ENCODE measurements around the gene SLC4A5. TPM values are rescaled to one million over a fixed set of nuclear protein-coding genes. Genes with fewer than 3 reads are reported as not detected.

The SLC4A5 gene
- total RNA-seq, 4 donors from 2014 or later, result 18.3 to 94.5 (median 59.8) TPM

DNA sequence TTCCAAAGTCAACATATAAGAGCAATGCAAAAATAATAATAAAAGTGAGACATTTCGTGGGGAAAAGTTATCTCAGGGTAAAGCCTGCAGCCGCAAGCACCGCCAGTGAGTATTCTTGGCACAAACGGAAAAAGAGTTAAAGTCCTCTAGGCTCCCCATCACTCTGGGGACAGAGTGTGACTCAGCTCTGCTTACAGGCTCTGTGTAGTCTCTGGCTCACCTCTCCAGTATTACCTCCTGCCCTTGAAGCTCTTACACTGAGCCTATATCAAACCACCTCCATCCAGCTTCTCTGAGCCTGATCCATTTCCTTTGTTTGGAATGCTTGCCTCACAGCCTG is 89.3 kb downstream of the SLC4A5 start:
- H3K27ac ChIP-seq, result no peak overlapping the region
- DNase-seq, result no peak
- H3K36me3 ChIP-seq, result no peaks in the 10 kb centered on the region
- no peak overlapping the region for H3K4me3 ChIP-seq (replicated peaks in 1 of 3)
- no peaks in the 10 kb centered on the region for H3K4me1 ChIP-seq
- intact Hi-C loops (cut with DNase I), result no loop called here
- 75 to 76% methylated on average over 4 of the region's 4 CpGs for WGBS, 2 donors
- H3K9me3 ChIP-seq, result no peaks in the 10 kb centered on the region
- TF ChIP-seq POLR2A (IDR thresholded peaks at IDR 0.05) (no peak), CTCF (IDR thresholded peaks at IDR 0.05) (no peak)
- H3K27me3 ChIP-seq, result no peaks in the 10 kb centered on the region

- Histone ChIP-seq H3K4me3 (replicated peaks in 1 of 3) (no peak overlapping the region), H3K4me1 (no peaks in the 10 kb centered on the region), H3K27ac (no peak overlapping the region), H3K36me3 (no peaks in the 10 kb centered on the region), H3K27me3 (no peaks in the 10 kb centered on the region), H3K9me3 (no peaks in the 10 kb centered on the region)
- WGBS, 2 donors, result 69 to 71% methylated on average over 7 of the region's 7 CpGs
- no peak for TF ChIP-seq CTCF (IDR thresholded peaks at IDR 0.05)
- TF ChIP-seq POLR2A (IDR thresholded peaks at IDR 0.05), result no peak
- intact Hi-C loops (cut with DNase I), result no loop called here
- DNase-seq, result no peak
Observed at GRCh38 chr2:74253306-74253970, 89.8 kb downstream of the SLC4A5 start.

DNA sequence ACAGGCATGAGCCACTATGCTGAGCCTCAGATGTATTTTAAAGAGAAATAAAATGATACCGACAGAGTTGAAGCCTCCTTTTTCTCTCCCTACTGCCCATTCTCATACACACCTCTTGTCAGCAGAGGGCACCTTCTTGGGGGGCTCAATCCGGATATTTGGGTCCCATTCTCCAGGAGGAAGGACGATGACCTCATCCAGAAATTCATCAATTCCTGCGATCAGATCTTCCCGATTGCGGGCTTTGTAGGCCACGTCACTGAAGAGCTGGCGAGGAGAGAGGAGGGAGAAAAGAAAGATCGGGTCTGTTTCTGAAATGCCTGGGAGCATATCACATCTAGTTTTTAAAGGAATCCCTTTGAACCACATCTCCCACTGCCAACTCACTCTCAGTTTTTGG is 90.4 kb downstream of the SLC4A5 start:
- Histone ChIP-seq H3K9me3 (no peaks in the 10 kb centered on the region), H3K4me1 (no peaks in the 10 kb centered on the region), H3K27ac (no peak overlapping the region), H3K4me3 (replicated peaks in 1 of 3) (no peak overlapping the region), H3K36me3 (no peaks in the 10 kb centered on the region), H3K27me3 (no peaks in the 10 kb centered on the region)
- intact Hi-C loops (cut with DNase I), result no loop called here
- no peak for TF ChIP-seq POLR2A (IDR thresholded peaks at IDR 0.05)
- no peak for TF ChIP-seq CTCF (IDR thresholded peaks at IDR 0.05)
- WGBS, 2 donors, result 82 to 85% methylated on average over 9 of the region's 9 CpGs
- no peak for DNase-seq

- no peak for DNase-seq
Observed at GRCh38 chr2:74252036-74252435, 91.2 kb downstream of the SLC4A5 start.

More at GRCh38 chr2:74252036-74252435, 91.2 kb downstream of the SLC4A5 start:
- H3K27me3 ChIP-seq, result no peaks in the 10 kb centered on the region
- no peak overlapping the region for H3K27ac ChIP-seq
- intact Hi-C loops (cut with DNase I), result no loop called here
- no peak overlapping the region for H3K4me3 ChIP-seq (replicated peaks in 1 of 3)
- no peaks in the 10 kb centered on the region for H3K9me3 ChIP-seq
- no peak for TF ChIP-seq POLR2A (IDR thresholded peaks at IDR 0.05)
- no peak for TF ChIP-seq CTCF (IDR thresholded peaks at IDR 0.05)
- WGBS, 2 donors, result 91% methylated on average over 10 of the region's 10 CpGs
- H3K36me3 ChIP-seq, result peaks cover 0 to under 1% of the 10 kb centered on the region in 2 donors
- H3K4me1 ChIP-seq, result no peaks in the 10 kb centered on the region

All from thyroid gland (tissue), 4 donors.